HL-60 (cell line): Measurements from ENCODE around the gene KCTD14.

Experiments
- GABPA ChIP-seq: IDR thresholded peaks from 2 replicates; pipeline ENCODE4 v1.6.1; 2012; ENCODE audit warnings: low read depth
- TF ChIP-seq, protein P1 (sequence below): IDR thresholded peaks from one replicate; pipeline ENCODE4 v1.5.1; 2011; ENCODE audit warnings: low read length, control low read depth, inconsistent platforms; ENCODE audit not compliant: insufficient read depth

DNA sequence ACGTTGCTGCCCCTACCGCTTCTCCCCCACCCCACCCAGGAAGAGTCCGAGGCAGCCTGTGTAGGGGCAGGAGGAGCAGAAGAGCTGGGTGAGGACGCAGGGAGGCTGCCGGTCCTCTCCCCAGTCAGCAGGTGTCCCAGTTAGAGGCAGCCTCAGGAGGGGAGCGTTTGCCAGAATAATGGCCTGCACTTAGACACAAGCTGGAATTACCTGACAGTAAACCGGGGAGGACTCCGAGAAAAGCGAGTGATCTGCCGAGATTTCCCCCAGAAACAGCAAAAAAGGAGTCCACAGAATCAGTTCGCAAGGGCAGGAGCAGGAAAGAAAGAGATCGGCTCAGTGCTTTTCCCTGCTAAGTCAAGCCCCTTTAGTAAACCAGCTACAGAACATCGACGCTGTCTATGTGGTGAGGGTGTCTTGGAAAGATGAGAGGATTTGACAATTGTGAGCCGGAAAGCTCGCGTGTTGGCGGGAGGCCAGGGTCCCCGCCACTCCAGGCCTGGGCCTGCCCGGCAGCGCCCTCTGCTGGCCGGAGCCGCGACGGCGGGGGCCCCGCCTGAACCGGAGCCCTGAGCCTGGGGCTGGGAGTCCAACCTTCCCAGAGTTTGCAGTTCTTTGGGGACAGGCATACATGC, 22.9 kb upstream of the KCTD14 start:
- TF ChIP-seq GABPA = no peak
- TF ChIP-seq, protein P1, sequence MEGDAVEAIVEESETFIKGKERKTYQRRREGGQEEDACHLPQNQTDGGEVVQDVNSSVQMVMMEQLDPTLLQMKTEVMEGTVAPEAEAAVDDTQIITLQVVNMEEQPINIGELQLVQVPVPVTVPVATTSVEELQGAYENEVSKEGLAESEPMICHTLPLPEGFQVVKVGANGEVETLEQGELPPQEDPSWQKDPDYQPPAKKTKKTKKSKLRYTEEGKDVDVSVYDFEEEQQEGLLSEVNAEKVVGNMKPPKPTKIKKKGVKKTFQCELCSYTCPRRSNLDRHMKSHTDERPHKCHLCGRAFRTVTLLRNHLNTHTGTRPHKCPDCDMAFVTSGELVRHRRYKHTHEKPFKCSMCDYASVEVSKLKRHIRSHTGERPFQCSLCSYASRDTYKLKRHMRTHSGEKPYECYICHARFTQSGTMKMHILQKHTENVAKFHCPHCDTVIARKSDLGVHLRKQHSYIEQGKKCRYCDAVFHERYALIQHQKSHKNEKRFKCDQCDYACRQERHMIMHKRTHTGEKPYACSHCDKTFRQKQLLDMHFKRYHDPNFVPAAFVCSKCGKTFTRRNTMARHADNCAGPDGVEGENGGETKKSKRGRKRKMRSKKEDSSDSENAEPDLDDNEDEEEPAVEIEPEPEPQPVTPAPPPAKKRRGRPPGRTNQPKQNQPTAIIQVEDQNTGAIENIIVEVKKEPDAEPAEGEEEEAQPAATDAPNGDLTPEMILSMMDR = peak; percentile 96
